ENCODE data around the gene CYP2J2.
"Not testable (repeated sequence)": the region's sequence is repeated elsewhere in the genome, so short reads cannot be mapped to it uniquely, and the experiment has no call there.

The CYP2J2 gene

GRCh38 chr1:59926381-59927123 is at the start of gene CYP2J2:
CYP2J2 (minus strand) TSS chr1:59926773; CDS start chr1:59926746, 27 bp downstream.
- no peak for DNase-seq (ENCODE audit: low read depth, low spot score)

- no peak for DNase-seq (ENCODE audit: low read depth, low spot score)
These were observed 47.1 kb upstream of the CYP2J2 start for GRCh38 chr1:59973719-59974118.

- no peak for DNase-seq (ENCODE audit: low read depth, low spot score)
These were observed 45.8 kb upstream of the CYP2J2 start for GRCh38 chr1:59972216-59972927.

- no peak for DNase-seq (ENCODE audit: low read depth, low spot score)
These were observed 44.9 kb upstream of the CYP2J2 start for GRCh38 chr1:59971464-59971911.

GRCh38 chr1:59969542-59970175 is 43.1 kb upstream of the CYP2J2 start:
- not testable (repeated sequence) for DNase-seq (ENCODE audit: low read depth, low spot score)

- DNase-seq (ENCODE audit: low read depth, low spot score): not testable (repeated sequence)
These were observed 42.2 kb upstream of the CYP2J2 start for GRCh38 chr1:59968746-59969145.

- DNase-seq (ENCODE audit: low read depth, low spot score): no peak
These were observed 41.2 kb upstream of the CYP2J2 start for GRCh38 chr1:59967780-59968179.

- DNase-seq (ENCODE audit: low read depth, low spot score): no peak
These were observed 40.6 kb upstream of the CYP2J2 start for GRCh38 chr1:59967141-59967697.

- no peak for DNase-seq (ENCODE audit: low read depth, low spot score)
These were observed 25.5 kb upstream of the CYP2J2 start for GRCh38 chr1:59952065-59952464.

- DNase-seq (ENCODE audit: low read depth, low spot score): no peak
These were observed 23.1 kb upstream of the CYP2J2 start for GRCh38 chr1:59949648-59950047.

- no peak for DNase-seq (ENCODE audit: low read depth, low spot score)
These were observed 22.4 kb upstream of the CYP2J2 start for GRCh38 chr1:59948990-59949389.

GRCh38 chr1:59947047-59947938 is 20.7 kb upstream of the CYP2J2 start:
- no peak for DNase-seq (ENCODE audit: low read depth, low spot score)

- no peak for DNase-seq (ENCODE audit: low read depth, low spot score)
These were observed 19.2 kb upstream of the CYP2J2 start for GRCh38 chr1:59945790-59946189.

- DNase-seq (ENCODE audit: low read depth, low spot score): no peak
These were observed 12.8 kb upstream of the CYP2J2 start for GRCh38 chr1:59939393-59939792.

GRCh38 chr1:59937636-59938210 is 11.2 kb upstream of the CYP2J2 start:
- DNase-seq (ENCODE audit: low read depth, low spot score): no peak

- DNase-seq (ENCODE audit: low read depth, low spot score): no peak
These were observed 9.8 kb upstream of the CYP2J2 start for GRCh38 chr1:59936358-59936821.

- no peak for DNase-seq (ENCODE audit: low read depth, low spot score)
These were observed 2.4 kb upstream of the CYP2J2 start for GRCh38 chr1:59928996-59929395.

GRCh38 chr1:59927213-59927612 is 640 bp upstream of the CYP2J2 start:
- DNase-seq (ENCODE audit: low read depth, low spot score): no peak

- no peak for DNase-seq (ENCODE audit: low read depth, low spot score)
These were observed 1.9 kb downstream of the CYP2J2 start for GRCh38 chr1:59924653-59925052.

- not testable (repeated sequence) for DNase-seq (ENCODE audit: low read depth, low spot score)
These were observed 5.2 kb downstream of the CYP2J2 start for GRCh38 chr1:59921258-59921899.

All from activated CD4-positive, CD25-positive, alpha-beta regulatory T cell treated with anti-CD3 and anti-CD28 coated beads, Interleukin-2, amount 50 U/mL, for 16 hours (primary cell).